HG03025 (cell line): ENCODE results near the gene DNAJB13.
"Not testable (repeated sequence)": the region's sequence is repeated elsewhere in the genome, so short reads cannot be mapped to it uniquely, and the experiment has no call there.

Experiments used
- ATAC-seq: cut with Tn5 transposase; IDR thresholded peaks from one replicate; pipeline ENCODE4 v1.9.1; 2021; ENCODE audit warnings: mild to moderate bottlenecking, moderate library complexity; ENCODE audit not compliant: unreplicated experiment, low FRiP score

The DNAJB13 gene, protein sequence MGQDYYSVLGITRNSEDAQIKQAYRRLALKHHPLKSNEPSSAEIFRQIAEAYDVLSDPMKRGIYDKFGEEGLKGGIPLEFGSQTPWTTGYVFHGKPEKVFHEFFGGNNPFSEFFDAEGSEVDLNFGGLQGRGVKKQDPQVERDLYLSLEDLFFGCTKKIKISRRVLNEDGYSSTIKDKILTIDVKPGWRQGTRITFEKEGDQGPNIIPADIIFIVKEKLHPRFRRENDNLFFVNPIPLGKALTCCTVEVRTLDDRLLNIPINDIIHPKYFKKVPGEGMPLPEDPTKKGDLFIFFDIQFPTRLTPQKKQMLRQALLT

GRCh38 chr11:73950869-73951710 lies at the start of gene DNAJB13:
DNAJB13 (plus strand) TSS chr11:73951026; CDS start chr11:73951070, 44 bp downstream.
- peak; percentile 53 for ATAC-seq

GRCh38 chr11:73902303-73902702 lies 48.5 kb upstream of the DNAJB13 start:
- no peak for ATAC-seq

DNA sequence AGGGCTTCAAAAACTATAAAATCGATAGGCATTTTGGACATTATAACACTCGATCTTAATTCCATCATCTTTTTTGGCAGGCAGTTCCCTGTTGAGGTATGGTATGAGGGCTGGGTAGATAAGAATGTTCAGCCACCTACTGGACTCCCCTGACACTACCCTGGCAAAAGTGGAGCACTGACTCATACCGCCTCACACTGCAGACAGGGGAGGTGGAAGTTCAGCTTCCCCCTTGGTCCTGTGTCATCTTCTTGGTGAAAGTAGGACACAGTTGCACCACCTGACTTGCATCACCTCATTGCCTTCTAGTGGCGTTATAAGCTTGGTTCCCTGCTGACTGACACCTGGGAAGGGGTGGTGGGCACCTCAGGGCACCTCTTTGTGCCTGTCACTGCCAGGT lies 43.6 kb upstream of the DNAJB13 start:
- no peak for ATAC-seq

DNA sequence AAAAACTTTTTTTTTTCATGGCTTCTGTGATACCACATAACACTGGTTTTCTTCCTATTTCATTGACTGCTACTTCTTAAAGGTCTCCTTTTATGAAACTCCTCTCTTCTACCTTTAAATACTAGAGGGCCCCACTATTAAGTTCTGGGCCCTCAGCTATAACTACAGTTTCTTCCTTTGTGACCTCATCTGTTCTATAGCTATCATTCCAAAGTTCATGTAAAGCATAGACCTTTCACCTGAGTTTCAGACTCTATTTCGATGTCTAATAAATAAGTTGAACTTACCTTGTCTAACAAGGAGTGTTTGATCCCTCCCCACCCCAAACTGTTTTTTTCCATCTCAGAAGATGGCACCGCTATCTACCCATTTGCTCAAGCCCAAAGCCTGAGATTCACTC lies 38.8 kb upstream of the DNAJB13 start:
- ATAC-seq = no peak

DNA sequence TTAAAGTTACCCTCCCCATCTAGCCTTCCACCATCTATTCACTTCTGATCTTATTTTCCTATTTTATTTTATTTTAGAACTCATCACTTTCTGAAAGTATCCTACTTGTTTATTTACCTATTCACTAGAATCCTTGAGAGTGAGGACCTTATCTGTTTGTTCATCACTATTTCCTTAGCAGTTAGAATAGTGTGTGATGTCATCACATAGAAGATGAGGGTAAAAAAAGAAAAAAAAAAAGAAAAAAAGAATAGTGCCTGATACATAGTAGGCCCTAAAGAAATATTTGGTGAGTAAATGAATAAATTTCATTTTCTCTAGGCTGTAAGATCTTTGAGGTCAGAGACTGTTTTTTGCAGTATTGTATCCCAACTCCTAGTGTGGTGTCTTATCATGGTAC lies 37.4 kb upstream of the DNAJB13 start:
- ATAC-seq = no peak

DNA sequence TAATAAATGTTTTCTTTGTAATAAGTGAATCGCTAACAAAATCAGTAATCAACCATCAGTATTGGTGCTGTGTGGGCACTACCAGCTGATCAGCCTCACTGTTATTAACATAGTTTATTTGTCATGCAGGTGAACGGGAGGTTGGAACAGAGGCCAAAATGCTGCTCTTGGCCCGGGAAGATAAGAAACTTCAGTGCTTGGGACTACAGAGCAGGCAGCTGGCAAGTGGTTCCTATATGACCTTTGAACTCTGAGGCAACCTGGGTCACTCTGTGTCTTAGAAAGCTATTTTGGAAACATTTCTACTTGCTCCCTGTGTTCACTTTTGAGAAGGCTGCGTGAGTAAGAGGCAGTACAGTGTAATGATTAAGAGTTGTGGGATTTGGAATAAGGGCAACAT lies 36.5 kb upstream of the DNAJB13 start:
- ATAC-seq = no peak

DNA sequence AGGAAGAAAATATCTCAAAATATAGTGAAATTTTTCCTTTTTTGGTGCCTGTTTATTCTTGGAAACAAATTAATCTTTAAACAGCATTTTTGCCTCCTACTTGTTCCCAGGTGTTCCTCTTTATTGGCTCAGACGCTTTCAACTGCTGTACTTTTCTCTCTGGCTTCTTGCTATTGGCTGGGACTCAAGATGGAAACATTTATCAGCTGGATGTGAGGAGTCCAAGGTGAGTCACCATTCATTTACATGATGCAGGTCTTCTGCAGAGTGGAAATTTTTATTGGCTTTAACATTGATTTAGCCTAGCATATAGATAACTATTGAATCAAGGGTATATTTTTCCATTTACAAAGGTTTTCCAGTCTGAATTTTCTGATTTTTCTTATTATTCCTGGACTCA lies 34.4 kb upstream of the DNAJB13 start:
- no peak for ATAC-seq

DNA sequence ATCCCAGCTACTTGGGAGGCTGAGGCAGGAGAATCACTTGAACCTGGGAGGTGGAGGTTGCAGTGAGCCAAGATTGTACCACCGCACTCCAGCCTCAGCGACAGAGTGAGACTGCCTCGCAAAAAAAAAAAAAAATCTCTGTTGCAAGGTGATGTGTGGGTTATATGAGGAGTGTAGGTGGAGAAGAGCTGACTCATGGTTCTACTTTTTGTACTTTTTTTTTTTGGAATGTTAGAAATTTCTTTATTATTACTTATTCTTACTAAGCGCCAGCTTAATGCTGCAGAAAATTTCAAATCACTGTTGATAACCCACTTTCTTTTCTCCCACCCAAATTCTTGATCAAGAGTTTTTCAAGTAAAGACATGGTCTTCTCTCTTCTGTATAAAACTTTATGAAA lies 29.6 kb upstream of the DNAJB13 start:
- ATAC-seq = no peak

DNA sequence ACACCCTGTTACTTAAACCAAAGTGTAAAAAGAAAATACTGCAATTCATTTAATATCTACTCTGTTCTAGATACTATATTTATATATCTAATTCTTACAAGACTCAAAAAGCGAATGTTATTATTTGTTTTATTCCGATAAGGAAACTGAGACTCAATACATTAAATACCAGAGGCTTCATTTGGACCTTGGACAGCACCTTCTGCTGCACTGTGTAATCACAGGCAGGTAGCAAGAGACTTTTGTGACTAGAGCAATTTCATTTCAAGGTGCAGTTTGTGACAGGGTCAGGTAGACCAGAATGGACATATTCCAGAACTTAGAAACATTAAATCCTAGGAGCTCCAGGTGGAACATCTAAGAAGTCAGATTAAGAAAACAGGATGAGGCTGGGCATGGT lies 21.4 kb upstream of the DNAJB13 start:
- ATAC-seq = no peak

GRCh38 chr11:73931039-73931645 lies 19.7 kb upstream of the DNAJB13 start:
- no peak for ATAC-seq

- no peak for ATAC-seq
These were observed 18.9 kb upstream of the DNAJB13 start for GRCh38 chr11:73931951-73932350.

GRCh38 chr11:73932781-73933180 lies 18.0 kb upstream of the DNAJB13 start:
- no peak for ATAC-seq

DNA sequence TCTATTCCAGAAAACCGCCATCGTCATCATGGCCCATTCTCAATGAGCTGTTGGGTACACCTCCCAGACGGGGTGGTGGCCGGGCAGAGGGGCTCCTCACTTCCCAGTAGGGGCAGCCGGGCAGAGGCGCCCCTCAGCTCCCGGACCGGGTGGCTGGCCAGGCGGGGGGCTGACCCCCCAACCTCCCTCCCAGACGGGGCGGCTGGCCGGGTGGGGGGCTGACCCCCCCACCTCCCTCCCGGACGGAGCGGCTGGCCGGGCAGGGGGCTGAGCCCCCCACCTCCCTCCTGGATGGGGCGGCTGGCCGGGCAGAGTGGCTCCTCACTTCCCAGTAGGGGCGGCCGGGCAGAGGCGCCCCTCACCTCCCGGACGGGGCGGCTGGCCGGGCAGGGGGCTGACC lies 14.8 kb upstream of the DNAJB13 start:
- not testable (repeated sequence) for ATAC-seq

DNA sequence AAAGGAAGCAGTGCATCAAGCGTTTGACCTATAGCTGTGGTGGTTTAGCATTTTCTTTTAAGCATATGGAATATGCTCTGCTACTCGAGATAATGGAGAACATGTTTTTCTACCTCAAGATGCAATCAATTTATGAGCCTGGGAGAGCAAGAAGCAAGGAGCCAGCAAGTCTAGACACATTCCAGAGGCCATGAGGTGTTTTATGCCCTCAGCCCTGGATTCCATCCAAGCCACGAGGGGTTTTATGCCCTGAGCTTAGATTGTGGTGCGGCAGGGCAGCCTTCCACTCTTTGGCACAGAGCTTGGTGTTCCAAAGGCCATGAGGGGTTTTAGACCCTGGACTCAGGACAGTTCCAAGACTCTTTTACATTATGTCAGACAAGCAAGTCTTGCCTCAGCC lies 11.7 kb upstream of the DNAJB13 start:
- no peak for ATAC-seq

GRCh38 chr11:73940801-73941570 lies 9.8 kb upstream of the DNAJB13 start:
- ATAC-seq = no peak

DNA sequence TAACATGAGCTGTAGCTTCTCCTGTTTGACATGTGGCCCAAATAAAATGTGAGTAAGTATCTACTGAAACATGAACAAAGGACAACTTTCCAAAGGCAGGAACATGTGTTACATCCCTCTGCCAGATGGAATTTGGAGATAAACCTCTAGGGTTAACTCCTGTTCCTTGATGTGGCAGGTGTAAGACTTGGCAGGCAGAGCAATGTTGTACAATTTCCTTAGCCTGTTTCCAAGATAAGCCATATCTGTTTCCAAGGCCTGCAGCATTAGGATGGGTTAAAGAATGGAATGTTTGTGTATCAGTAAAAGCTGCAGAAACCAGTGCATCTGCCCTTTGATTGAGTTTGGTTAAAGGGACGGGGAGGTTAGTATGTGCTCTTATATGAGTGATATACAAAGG lies 8.8 kb upstream of the DNAJB13 start:
- ATAC-seq = no peak

DNA sequence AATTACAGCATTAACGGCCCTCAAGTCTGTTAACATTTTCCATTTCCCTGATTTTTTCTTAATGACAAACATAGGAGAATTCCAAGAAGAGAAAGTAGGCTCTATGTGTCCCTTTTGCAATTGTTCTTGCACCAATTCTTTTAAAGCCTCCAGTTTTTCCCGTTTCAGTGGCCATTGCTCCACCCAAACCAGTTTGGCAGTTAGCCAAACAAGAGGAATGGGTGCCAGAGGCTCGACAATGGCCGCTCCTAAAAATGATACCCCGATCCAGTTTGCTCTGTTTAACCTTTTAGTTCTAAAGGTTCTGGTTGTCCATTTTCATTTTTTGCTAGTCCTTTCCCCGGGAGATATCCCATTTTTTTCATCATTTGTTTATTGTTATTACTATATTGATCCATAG lies 6.7 kb upstream of the DNAJB13 start:
- no peak for ATAC-seq

- no peak for ATAC-seq
These were observed 5.9 kb upstream of the DNAJB13 start for GRCh38 chr11:73944901-73945300.

- ATAC-seq = no peak
These were observed 5.4 kb upstream of the DNAJB13 start for GRCh38 chr11:73945396-73945795.

- ATAC-seq = no peak
These were observed 3.9 kb upstream of the DNAJB13 start for GRCh38 chr11:73946798-73947458.
